Right forelimb (tissue), 1 donor: ENCODE measurements around the gene FIBIN.
A peak's percentile ranks its signal among the peaks of the same experiment; 100 is the strongest.
"Not testable (repeated sequence)": the region's sequence is repeated elsewhere in the genome, so short reads cannot be mapped to it uniquely, and the experiment has no call there.

Experiments
- DNase-seq: peaks from one replicate; pipeline ENCODE4 v3.0.0-alpha.2; 2018

Gene FIBIN

GRCh38 chr11:26993965-26994457 lies at the start of gene FIBIN:
Gene FIBIN, plus strand, starts transcription at chr11:26994112. Its CDS starts 415 bp downstream, at chr11:26994527.
- peak; percentile 87 for DNase-seq

GRCh38 chr11:26944866-26945664 lies 48.8 kb upstream of the FIBIN start:
- no peak for DNase-seq

GRCh38 chr11:26946257-26946716 lies 47.6 kb upstream of the FIBIN start:
- DNase-seq, result no peak

GRCh38 chr11:26947379-26947844 lies 46.5 kb upstream of the FIBIN start:
- DNase-seq, result no peak

- no peak for DNase-seq
Measured at GRCh38 chr11:26947904-26948639, 45.8 kb upstream of the FIBIN start.

GRCh38 chr11:26948881-26949280 lies 45.0 kb upstream of the FIBIN start:
- no peak for DNase-seq

- DNase-seq, result no peak
Measured at GRCh38 chr11:26949846-26950245, 44.1 kb upstream of the FIBIN start.

GRCh38 chr11:26950260-26950719 lies 43.6 kb upstream of the FIBIN start:
- DNase-seq, result no peak

GRCh38 chr11:26951809-26952515 lies 42.0 kb upstream of the FIBIN start:
- no peak for DNase-seq

- DNase-seq, result no peak
Measured at GRCh38 chr11:26953770-26954392, 40.0 kb upstream of the FIBIN start.

GRCh38 chr11:26958005-26958701 lies 35.8 kb upstream of the FIBIN start:
- no peak for DNase-seq

- no peak for DNase-seq
Measured at GRCh38 chr11:26958702-26959049, 35.2 kb upstream of the FIBIN start.

- DNase-seq, result no peak
Measured at GRCh38 chr11:26960281-26960680, 33.6 kb upstream of the FIBIN start.

- DNase-seq, result no peak
Measured at GRCh38 chr11:26963764-26964163, 30.1 kb upstream of the FIBIN start.

- no peak for DNase-seq
Measured at GRCh38 chr11:26964339-26964738, 29.6 kb upstream of the FIBIN start.

- not testable (repeated sequence) for DNase-seq
Measured at GRCh38 chr11:26964847-26965485, 28.9 kb upstream of the FIBIN start.

GRCh38 chr11:26971961-26972360 lies 22.0 kb upstream of the FIBIN start:
- no peak for DNase-seq

GRCh38 chr11:26974069-26974783 lies 19.7 kb upstream of the FIBIN start:
- no peak for DNase-seq

- no peak for DNase-seq
Measured at GRCh38 chr11:26974996-26975395, 18.9 kb upstream of the FIBIN start.

- no peak for DNase-seq
Measured at GRCh38 chr11:26976389-26976788, 17.5 kb upstream of the FIBIN start.

- not testable (repeated sequence) for DNase-seq
Measured at GRCh38 chr11:26977209-26977608, 16.7 kb upstream of the FIBIN start.
